ENCODE measurements around the gene AKAP10. TPM values are rescaled to one million over a fixed set of nuclear protein-coding genes. Genes with fewer than 3 reads are reported as not detected.
"Not testable (repeated sequence)": the region's sequence is repeated elsewhere in the genome, so short reads cannot be mapped to it uniquely, and the experiment has no call there.

AKAP10 gene
- total RNA-seq, 1 donor from 2014 or later: 20.6 TPM

- no peak for ATAC-seq
Measured at GRCh38 chr17:19978209-19978802, 678 bp upstream of the AKAP10 start.

DNA sequence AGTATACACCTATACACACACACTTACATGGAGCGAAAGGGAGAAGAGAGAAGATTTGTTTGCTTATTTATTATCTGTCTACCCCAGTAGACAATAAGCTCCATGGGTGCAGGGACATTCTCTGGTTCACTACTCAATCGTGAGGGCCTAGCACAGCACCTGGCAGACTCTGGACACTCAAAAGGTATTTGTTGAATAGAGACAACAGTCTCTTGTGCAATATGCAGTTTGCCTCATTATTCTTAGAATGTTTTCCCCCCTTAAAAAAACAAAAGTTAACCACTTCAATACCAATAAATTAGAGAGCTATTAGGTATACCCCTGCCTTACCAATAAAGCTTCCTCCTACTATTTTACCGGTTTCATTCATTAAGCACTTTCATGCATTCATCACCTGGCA lies 2.0 kb downstream of the AKAP10 start:
- no peak for ATAC-seq

- ATAC-seq: no peak
Measured at GRCh38 chr17:19973156-19973555, 4.5 kb downstream of the AKAP10 start.

DNA sequence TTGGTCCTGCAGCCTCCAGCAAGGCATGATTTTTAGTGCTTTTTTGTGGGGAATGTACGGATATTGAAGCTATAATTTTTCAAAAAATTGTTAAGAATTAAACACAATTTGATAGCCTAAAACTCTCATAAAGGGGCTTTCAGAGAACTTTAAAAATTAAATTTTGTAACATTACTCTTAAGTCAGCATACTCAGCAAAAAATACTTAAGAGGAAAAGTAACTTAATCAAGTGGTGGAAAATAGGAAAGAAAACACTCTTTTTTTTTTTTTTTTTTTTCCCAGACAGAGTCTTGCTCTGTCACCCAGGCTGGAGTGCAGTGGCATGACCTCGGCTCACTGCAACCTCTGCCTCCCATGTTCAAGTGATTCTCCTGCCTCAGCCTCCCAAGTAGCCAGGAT lies 14.7 kb downstream of the AKAP10 start:
- ATAC-seq: not testable (repeated sequence)

- ATAC-seq: no peak
Measured at GRCh38 chr17:19958023-19958422, 19.6 kb downstream of the AKAP10 start.

GRCh38 chr17:19955099-19955498 lies 22.5 kb downstream of the AKAP10 start:
- ATAC-seq: no peak

- not testable (repeated sequence) for ATAC-seq
Measured at GRCh38 chr17:19951411-19951810, 26.2 kb downstream of the AKAP10 start.

DNA sequence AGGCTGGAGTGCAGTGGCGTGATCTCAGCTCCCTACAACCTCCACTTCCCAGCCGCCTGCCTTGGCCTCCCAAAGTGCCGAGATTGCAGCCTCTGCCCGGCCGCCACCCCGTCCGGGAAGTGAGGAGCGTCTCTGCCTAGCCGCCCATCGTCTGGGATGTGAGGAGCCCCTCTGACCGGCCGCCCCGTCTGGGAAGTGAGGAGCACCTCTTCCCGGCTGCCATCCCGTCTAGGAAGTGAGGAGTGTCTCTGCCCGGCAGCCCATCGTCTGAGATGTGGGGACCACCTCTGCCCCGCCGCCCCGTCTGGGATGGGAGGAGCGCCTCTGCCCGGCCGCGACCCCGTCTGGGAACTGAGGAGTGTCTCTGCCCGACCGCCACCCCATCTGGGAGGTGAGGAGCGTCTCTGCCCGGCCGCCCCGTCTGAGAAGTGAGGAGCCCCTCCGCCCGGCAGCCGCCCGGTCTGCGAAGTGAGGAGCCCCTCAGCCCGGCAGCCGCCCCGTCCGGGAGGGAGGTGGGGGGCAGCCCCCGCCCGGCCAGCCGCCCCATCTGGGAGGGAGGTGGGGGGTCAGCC lies 26.9 kb downstream of the AKAP10 start:
- ATAC-seq: not testable (repeated sequence)

GRCh38 chr17:19948116-19948943 lies 29.3 kb downstream of the AKAP10 start:
- ATAC-seq: no peak

- no peak for ATAC-seq
Measured at GRCh38 chr17:19946921-19947320, 30.7 kb downstream of the AKAP10 start.

GRCh38 chr17:19945009-19945626 lies 32.5 kb downstream of the AKAP10 start:
- ATAC-seq: no peak

GRCh38 chr17:19943599-19943998 lies 34.0 kb downstream of the AKAP10 start:
- no peak for ATAC-seq

GRCh38 chr17:19943026-19943425 lies 34.6 kb downstream of the AKAP10 start:
- no peak for ATAC-seq

DNA sequence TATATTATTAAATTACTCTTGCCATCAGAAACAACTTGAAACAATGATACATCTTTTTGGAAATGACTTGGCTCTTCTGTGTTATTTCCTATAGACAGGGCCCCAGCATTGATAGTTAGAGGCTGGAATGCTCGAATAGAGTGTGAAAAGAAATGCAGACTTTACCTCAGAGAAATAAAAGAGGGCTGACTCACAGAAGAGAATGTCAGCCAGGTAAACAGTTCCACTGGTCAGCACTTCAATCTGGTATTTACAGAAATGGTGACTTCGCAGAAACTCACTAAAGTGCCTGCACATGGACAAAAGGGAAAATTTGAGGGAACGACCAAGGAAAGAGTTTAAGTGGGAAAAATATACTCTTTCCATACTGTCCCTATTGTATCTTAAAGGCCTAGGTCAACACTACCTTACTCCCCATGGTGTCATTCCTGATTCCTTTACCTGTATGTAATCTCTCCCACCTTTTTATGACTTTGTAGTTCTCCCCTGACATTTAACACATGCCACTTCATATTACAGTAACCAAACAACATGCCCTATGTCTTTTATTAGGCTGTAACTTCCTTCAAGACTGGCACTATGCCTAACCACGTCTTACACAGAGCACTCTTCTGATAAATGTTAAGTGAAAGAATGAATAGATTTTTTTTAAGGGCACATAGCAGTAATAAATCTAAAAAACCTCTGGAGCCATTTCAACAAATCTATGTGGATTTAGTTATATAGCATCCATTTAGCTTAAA lies 36.7 kb downstream of the AKAP10 start:
- ATAC-seq: no peak

DNA sequence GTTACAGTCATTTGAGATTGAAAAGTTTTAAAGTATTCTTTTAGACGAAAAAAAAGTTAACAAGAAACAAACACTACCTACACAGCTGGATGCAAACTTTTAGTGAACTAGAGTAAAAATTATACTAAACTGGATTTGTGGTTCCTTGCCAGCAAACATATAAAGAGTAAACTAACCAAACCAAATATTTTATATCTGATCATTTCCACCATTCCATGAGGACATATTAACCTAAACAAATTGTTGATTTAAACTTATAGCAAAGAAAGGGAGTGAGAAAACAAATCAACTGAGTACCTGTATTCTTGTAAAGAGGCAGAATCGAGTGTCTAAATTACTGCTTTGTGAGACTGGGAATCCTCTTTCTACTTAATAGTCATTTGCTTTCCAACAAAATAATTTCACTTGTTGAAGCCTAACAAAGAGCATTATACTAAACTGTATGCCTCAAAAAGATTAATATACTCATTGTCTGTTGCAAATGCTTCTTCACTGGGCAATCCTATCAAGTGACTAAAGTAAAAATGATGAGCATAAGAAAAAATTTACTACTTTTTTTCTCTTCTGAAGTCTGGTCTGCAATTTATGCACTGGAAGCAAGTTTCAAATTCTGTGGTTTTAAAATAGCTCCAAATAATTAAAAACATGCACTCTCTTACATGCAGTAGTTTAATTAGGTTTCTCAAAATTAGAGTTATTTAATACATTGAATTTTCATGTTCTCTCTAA lies 37.5 kb downstream of the AKAP10 start:
- no peak for ATAC-seq

GRCh38 chr17:19938736-19939135 lies 38.9 kb downstream of the AKAP10 start:
- ATAC-seq: no peak

DNA sequence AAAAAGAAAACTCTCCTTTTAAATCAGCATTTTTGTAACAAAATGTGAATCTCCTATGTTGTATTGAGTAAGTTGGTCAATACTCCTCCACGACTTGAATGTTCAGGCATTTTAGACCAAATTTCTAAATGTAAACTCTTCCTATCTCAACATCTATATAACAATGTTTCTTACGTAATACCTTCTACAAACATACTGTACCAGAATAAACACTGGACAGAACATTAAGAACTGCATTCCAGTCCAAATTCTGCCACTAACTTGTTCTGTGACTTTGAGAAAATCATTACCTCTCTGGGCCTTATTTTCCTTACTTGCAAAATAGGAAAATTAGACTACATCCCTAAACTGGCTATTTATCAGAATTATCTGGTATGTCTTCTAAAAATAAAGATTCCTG lies 40.1 kb downstream of the AKAP10 start:
- ATAC-seq: no peak

DNA sequence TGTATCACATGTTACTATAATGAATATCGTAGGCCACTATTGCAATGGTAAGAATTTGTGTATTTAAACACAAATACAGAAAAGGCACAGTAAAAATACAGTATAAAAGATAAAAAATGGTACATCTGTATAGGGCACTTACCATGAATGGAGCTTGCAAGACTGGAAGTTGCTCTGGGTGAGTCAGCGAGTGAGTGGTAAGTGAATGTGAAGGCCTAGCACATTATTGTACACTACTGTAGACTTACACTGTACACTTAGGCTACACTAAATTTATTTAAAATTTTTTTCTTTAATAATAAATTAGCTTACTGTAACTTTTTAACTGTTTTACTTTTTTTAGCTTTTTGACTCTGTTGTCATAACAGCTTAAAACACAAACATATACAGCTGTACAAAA lies 42.5 kb downstream of the AKAP10 start:
- no peak for ATAC-seq

GRCh38 chr17:19933628-19934027 lies 44.0 kb downstream of the AKAP10 start:
- no peak for ATAC-seq

GRCh38 chr17:19933221-19933620 lies 44.4 kb downstream of the AKAP10 start:
- no peak for ATAC-seq

- ATAC-seq: no peak
Measured at GRCh38 chr17:19928299-19928698, 49.3 kb downstream of the AKAP10 start.
